BLaER1 treated with 17β-estradiol and CSF1 and Interleukin-3, amounts not matched to agents 10 nM and 100 nM (cell line): ENCODE results near the gene IL17RC.

Experiments
- H3K27ac ChIP-seq, 11 experiments: shearing (Covaris generic); formaldehyde crosslinking; 2 replicates each; pipeline ENCODE4 v1.8.1; 2022
- H3K27me3 ChIP-seq, 11 experiments: shearing (Covaris generic); formaldehyde crosslinking; 2 replicates each; pipeline ENCODE4 v1.8.1; 2022
- H3K36me3 ChIP-seq, 11 experiments: shearing (Covaris generic); formaldehyde crosslinking; 2 replicates each; pipeline ENCODE4 v1.8.1; 2022
- H3K4me1 ChIP-seq, 10 experiments: shearing (Covaris generic); formaldehyde crosslinking; 2 replicates each; pipeline ENCODE4 v1.8.1; 2022
- H3K4me2 ChIP-seq, 11 experiments: shearing (Covaris generic); formaldehyde crosslinking; 2 replicates each; pipeline ENCODE4 v1.8.1; 2022
- H3K4me3 ChIP-seq, 10 experiments: shearing (Covaris generic); formaldehyde crosslinking; 2 replicates each; pipeline ENCODE4 v1.8.1; 2022
- H3K9ac ChIP-seq, 11 experiments: shearing (Covaris generic); formaldehyde crosslinking; 2 replicates each; pipeline ENCODE4 v1.8.1; 2022
- H3K9me3 ChIP-seq, 11 experiments: shearing (Covaris generic); formaldehyde crosslinking; replicated peaks in 1 of 11; 2 replicates each; pipeline ENCODE4 v1.8.1; 2022
- H4K20me1 ChIP-seq, 11 experiments: shearing (Covaris generic); formaldehyde crosslinking; 2 replicates each; pipeline ENCODE4 v1.8.1; 2022
- Cebpa-rat ChIP-seq, 11 experiments: shearing (Covaris generic); IDR thresholded peaks; 2 replicates each; pipeline ENCODE4 v1.8.1; 2022

The IL17RC gene

DNA sequence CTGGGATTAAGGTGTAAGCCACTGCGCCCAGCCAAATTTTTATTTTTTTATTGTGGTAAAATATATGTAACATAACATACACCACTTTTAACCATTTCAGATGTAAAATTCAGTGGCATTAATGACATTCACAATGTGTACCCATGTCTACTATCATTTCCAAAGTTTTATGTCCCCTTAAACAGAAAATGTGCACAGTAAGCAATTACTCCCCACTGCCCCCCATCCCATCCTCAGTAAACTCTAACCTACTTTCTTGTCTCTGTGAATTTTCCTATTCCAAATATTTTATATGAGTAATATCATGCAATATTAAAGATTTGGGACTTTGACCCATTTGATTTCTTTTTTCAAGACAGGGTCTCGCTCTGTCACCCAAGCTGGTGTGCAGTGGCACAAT, 49.9 kb downstream of the IL17RC start:
- peaks cover 79 to 100% (median 91%) of the 10 kb centered on the region in 11 experiments for H3K36me3 ChIP-seq

GRCh38 chr3:9969632-9970019, 52.7 kb downstream of the IL17RC start:
- H3K9ac ChIP-seq: no peak overlapping the region

More for the DNA sequence above, 49.9 kb downstream of the IL17RC start:
- TF ChIP-seq Cebpa-rat (IDR thresholded peaks at IDR 0.05): no peak
- H3K9me3 ChIP-seq: no peaks in the 10 kb centered on the region
- no peaks in the 10 kb centered on the region for H3K27me3 ChIP-seq
- no peaks in the 10 kb centered on the region; a peak in 2 of 20 replicates for H3K4me1 ChIP-seq
- no peak overlapping the region for H3K27ac ChIP-seq
- H3K9ac ChIP-seq: no peak overlapping the region
- no peaks in the 10 kb centered on the region for H4K20me1 ChIP-seq
- no peak overlapping the region for H3K4me3 ChIP-seq
- no peak overlapping the region for H3K4me2 ChIP-seq

DNA sequence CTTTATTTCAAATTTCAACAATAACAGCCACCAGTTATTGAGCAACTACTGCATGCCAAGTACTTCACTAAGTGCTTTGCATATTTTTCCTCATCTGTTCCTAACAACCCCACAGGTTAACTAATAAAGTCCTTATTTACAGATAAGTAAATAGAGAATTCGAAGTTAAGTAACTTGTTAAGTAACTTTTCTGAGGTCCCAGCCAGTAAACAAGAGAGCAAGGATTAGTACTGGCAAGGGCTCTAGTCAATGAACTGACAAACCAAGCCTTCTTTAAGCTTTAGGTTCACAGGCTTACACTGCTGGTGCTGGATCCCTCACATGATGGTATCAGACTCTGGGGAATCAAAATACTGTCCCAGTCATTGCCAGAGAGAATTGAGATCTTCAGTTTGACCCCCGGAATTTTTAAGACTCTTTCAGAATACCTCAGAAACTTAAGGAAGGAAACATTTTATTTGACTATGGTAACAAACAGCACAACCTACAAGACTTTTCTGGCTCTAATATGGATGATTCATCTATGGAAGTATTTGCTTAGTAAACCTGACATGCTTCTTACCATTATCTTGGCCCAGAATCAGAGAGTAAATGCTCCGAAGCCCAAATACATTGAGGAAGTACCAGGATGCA, 53.2 kb downstream of the IL17RC start:
- H3K36me3 ChIP-seq: peaks cover 92 to 100% (median 95%) of the 10 kb centered on the region in 11 experiments
- H4K20me1 ChIP-seq: no peaks in the 10 kb centered on the region
- H3K9me3 ChIP-seq: no peaks in the 10 kb centered on the region
- H3K9ac ChIP-seq: no peak overlapping the region
- no peak for TF ChIP-seq Cebpa-rat (IDR thresholded peaks at IDR 0.05)
- no peak overlapping the region for H3K4me3 ChIP-seq
- H3K27ac ChIP-seq: no peak overlapping the region
- H3K27me3 ChIP-seq: no peaks in the 10 kb centered on the region
- no peak overlapping the region for H3K4me2 ChIP-seq
- no peaks in the 10 kb centered on the region; a peak in 2 of 20 replicates for H3K4me1 ChIP-seq

More at GRCh38 chr3:9969632-9970019, 52.7 kb downstream of the IL17RC start:
- no peak overlapping the region for H3K27ac ChIP-seq
- no peak for TF ChIP-seq Cebpa-rat (IDR thresholded peaks at IDR 0.05)
- H3K36me3 ChIP-seq: peaks cover 91 to 100% (median 95%) of the 10 kb centered on the region in 11 experiments
- no peaks in the 10 kb centered on the region for H4K20me1 ChIP-seq
- no peak overlapping the region for H3K4me2 ChIP-seq
- no peaks in the 10 kb centered on the region; a peak in 2 of 20 replicates for H3K4me1 ChIP-seq
- no peak overlapping the region for H3K4me3 ChIP-seq
- H3K9me3 ChIP-seq: no peaks in the 10 kb centered on the region
- no peaks in the 10 kb centered on the region for H3K27me3 ChIP-seq

GRCh38 chr3:9976721-9977709, 60.1 kb downstream of the IL17RC start:
- Histone ChIP-seq H3K36me3 (peaks cover 82 to 100% (median 96%) of the 10 kb centered on the region in 11 experiments), H3K4me2 (peak overlapping the region in 2 of 11 experiments; percentile 14 to 15; a peak in 2 of 22 replicates), H3K9ac (peak overlapping the region in 5 of 11 experiments; percentile 6 to 38 (median 27); a peak in 4 of 22 replicates)

GRCh38 chr3:9978710-9979305, 61.9 kb downstream of the IL17RC start:
- Histone ChIP-seq H4K20me1 (peaks cover 0 to 47% (median 25%) of the 10 kb centered on the region in 11 experiments; a peak in 14 of 22 replicates), H3K27ac (peak overlapping the region in 2 of 11 experiments; percentile 6 to 56; a peak in 2 of 22 replicates), H3K4me2 (no peak overlapping the region), H3K4me3 (no peak overlapping the region), H3K36me3 (peaks cover 72 to 100% (median 88%) of the 10 kb centered on the region in 11 experiments), H3K9me3 (no peaks in the 10 kb centered on the region), H3K9ac (no peak overlapping the region), H3K4me1 (peaks cover 0 to 46% (median 11%) of the 10 kb centered on the region in 10 experiments; a peak in 10 of 20 replicates), H3K27me3 (no peaks in the 10 kb centered on the region)
- TF ChIP-seq Cebpa-rat (IDR thresholded peaks at IDR 0.05): no peak

More at GRCh38 chr3:9976721-9977709, 60.1 kb downstream of the IL17RC start:
- H3K9me3 ChIP-seq: no peaks in the 10 kb centered on the region
- TF ChIP-seq Cebpa-rat (IDR thresholded peaks at IDR 0.05): no peak
- H3K27me3 ChIP-seq: no peaks in the 10 kb centered on the region
- H3K27ac ChIP-seq: peak overlapping the region in 8 of 11 experiments; percentile 8 to 56 (median 39); a peak in 13 of 22 replicates
- no peak overlapping the region for H3K4me3 ChIP-seq
- peaks cover 0 to 39% (median 5%) of the 10 kb centered on the region in 10 experiments; a peak in 8 of 20 replicates for H3K4me1 ChIP-seq
- peaks cover 0 to 33% (median 18%) of the 10 kb centered on the region in 11 experiments; a peak in 13 of 22 replicates for H4K20me1 ChIP-seq

- no peak for TF ChIP-seq Cebpa-rat (IDR thresholded peaks at IDR 0.05)
- H3K4me2 ChIP-seq: 0 out of 22 replicates have a peak overlapping the region, but pooled peaks of 1 of the 11 experiments have one; percentile 13
- H3K27me3 ChIP-seq: no peaks in the 10 kb centered on the region
- no peaks in the 10 kb centered on the region for H3K9me3 ChIP-seq
- H3K27ac ChIP-seq: no peak overlapping the region
- no peak overlapping the region for H3K4me3 ChIP-seq
- peaks cover 0 to 49% (median 25%) of the 10 kb centered on the region in 11 experiments; a peak in 15 of 22 replicates for H4K20me1 ChIP-seq
- peaks cover 5 to 58% (median 14%) of the 10 kb centered on the region in 10 experiments for H3K4me1 ChIP-seq
- H3K36me3 ChIP-seq: peaks cover 64 to 100% (median 81%) of the 10 kb centered on the region in 11 experiments
- no peak overlapping the region for H3K9ac ChIP-seq
Measured at GRCh38 chr3:9980251-9980650, 63.4 kb downstream of the IL17RC start.
